ENCODE measurements around the gene RYR3. TPM values are rescaled to one million over a fixed set of nuclear protein-coding genes. Genes with fewer than 3 reads are reported as not detected.

Gene RYR3
- 0.02 to 0.07 TPM (median 0.02 TPM) in 5 replicates for total RNA-seq (2022; extraction: Qiagen RNA extraction)

GRCh38 chr15:33310481-33311311 lies at the start of gene RYR3:
Gene RYR3, plus strand, starts transcription at chr15:33310967. Its CDS starts 79 bp downstream, at chr15:33311046.

Other genes starting within 250 kb of the RYR3 start
- gene FMN1, start 116.3 kb upstream of the RYR3 start, total RNA-seq (2022; extraction: Qiagen RNA extraction), result 0.20 to 0.46 TPM (median 0.33 TPM) in 5 replicates

All from A549 treated with AZD2906 at 1 μM for 4 hours (cell line).